Hepatocyte (in vitro differentiated cells): ENCODE data around the gene FHOD3. TPM values are rescaled to one million over a fixed set of nuclear protein-coding genes. Genes with fewer than 3 reads are reported as not detected.

Source experiments
- DNase-seq: peaks from one replicate; pipeline ENCODE4 v3.0.0-alpha.2; 2016; ENCODE audit warnings: low spot score
- H2AFZ ChIP-seq: fragments of 200-600 bp; sonication (generic); 2 replicates; pipeline ENCODE4 v1.6.0; 2016; ENCODE audit warnings: antibody characterized with exemption, mild to moderate bottlenecking
- H3K27ac ChIP-seq: fragments of 200-600 bp; sonication (generic); 2 replicates; pipeline ENCODE4 v1.5.1; 2016; ENCODE audit warnings: mild to moderate bottlenecking
- H3K27me3 ChIP-seq: fragments of 200-600 bp; sonication (generic); 2 replicates; pipeline ENCODE4 v1.6.1; 2016
- H3K36me3 ChIP-seq: fragments of 200-600 bp; sonication (generic); replicated peaks from 2 replicates; pipeline ENCODE4 v1.5.1; 2016; ENCODE audit warnings: low read depth; ENCODE audit not compliant: insufficient read depth
- H3K4me1 ChIP-seq: fragments of 200-600 bp; sonication (generic); 2 replicates; pipeline ENCODE4 v1.5.1; 2016; ENCODE audit warnings: mild to moderate bottlenecking, moderate library complexity; ENCODE audit not compliant: insufficient read depth
- H3K4me2 ChIP-seq: fragments of 200-600 bp; sonication (generic); 2 replicates; pipeline ENCODE4 v1.6.0; 2016
- H3K4me3 ChIP-seq: fragments of 200-600 bp; sonication (generic); 2 replicates; pipeline ENCODE4 v1.5.1; 2016; ENCODE audit warnings: mild to moderate bottlenecking
- H3K79me2 ChIP-seq: fragments of 200-600 bp; sonication (generic); 2 replicates; pipeline ENCODE4 v1.6.0; 2017; ENCODE audit warnings: mild to moderate bottlenecking
- H3K9me2 ChIP-seq: fragments of 200-600 bp; sonication (generic); replicated peaks from 2 replicates; pipeline ENCODE4 v1.6.0; 2017; ENCODE audit warnings: mild to moderate bottlenecking; ENCODE audit not compliant: insufficient read depth
- H3K9me3 ChIP-seq: fragments of 200-600 bp; sonication (generic); 2 replicates; pipeline ENCODE4 v1.5.1; 2016; ENCODE audit warnings: low read depth, mild to moderate bottlenecking
- H4K20me1 ChIP-seq: fragments of 200-600 bp; sonication (generic); 2 replicates; pipeline ENCODE4 v1.6.0; 2016; ENCODE audit warnings: mild to moderate bottlenecking; ENCODE audit not compliant: insufficient read depth, poor library complexity, severe bottlenecking
- CTCF ChIP-seq: fragments of 200-600 bp; sonication (generic); IDR thresholded peaks from 2 replicates; pipeline ENCODE4 v1.5.1; 2016; ENCODE audit warnings: antibody characterized with exemption, mild to moderate bottlenecking; ENCODE audit not compliant: poor library complexity
- EZH2 ChIP-seq: fragments of 200-600 bp; sonication (generic); IDR thresholded peaks from 2 replicates; pipeline ENCODE4 v1.6.1; 2016; ENCODE audit warnings: antibody characterized with exemption, mild to moderate bottlenecking, borderline replicate concordance
- EZH2phosphoT487 ChIP-seq: fragments of 200-600 bp; sonication (generic); IDR thresholded peaks from one replicate; pipeline ENCODE4 v1.6.1; 2018; ENCODE audit warnings: antibody characterized with exemption, mild to moderate bottlenecking, low read depth, moderate library complexity; ENCODE audit not compliant: unreplicated experiment, severe bottlenecking
- WGBS: methylation state at CpG from one replicate; pipeline ENCODE4 v1.1.6; 2016; ENCODE audit warnings: low lambda C conversion rate; ENCODE audit errors: missing lambda C conversion rate; 5-methylcytosine and 5-hydroxymethylcytosine counted together
- polyA plus RNA-seq: library from polyadenylated mRNA; unstranded; fragments of >200 nt; fragmentation: Nextera tagmentation; extraction: Ambion mirVana; gene quantifications from 2 replicates; pipeline ENCODE4 v1.2.1, GENCODE V29; 2016
- total RNA-seq: library from RNA; depleted of rRNA; stranded (reverse); fragments of >200 nt; gene quantifications from 2 replicates; pipeline ENCODE4 v1.2.3, GENCODE V29; 2014

The FHOD3 gene
- total and polyA plus RNA-seq, 2 experiments from 2014 or later = 1.7 to 2.7 TPM

- no peak for DNase-seq
- H4K20me1 ChIP-seq = no peaks in the 10 kb centered on the region
- no peaks in the 10 kb centered on the region for H3K27me3 ChIP-seq
- no peak for TF ChIP-seq EZH2phosphoT487
- TF ChIP-seq EZH2 = no peak
- TF ChIP-seq CTCF = no peak
- H3K79me2 ChIP-seq = no peaks in the 10 kb centered on the region
- no peak overlapping the region for H3K27ac ChIP-seq
- WGBS = 89% methylated on average over 8 of the region's 8 CpGs
- H3K4me3 ChIP-seq = no peak overlapping the region
- no peaks in the 10 kb centered on the region for H3K9me2 ChIP-seq
- peaks cover 8% of the 10 kb centered on the region for H3K4me1 ChIP-seq
- H2AFZ ChIP-seq = no peak overlapping the region
- H3K36me3 ChIP-seq = no peaks in the 10 kb centered on the region
- H3K9me3 ChIP-seq = no peaks in the 10 kb centered on the region
- no peak overlapping the region for H3K4me2 ChIP-seq
Measured at GRCh38 chr18:36516258-36516657, 218.7 kb downstream of the FHOD3 start.

GRCh38 chr18:36516726-36517125 lies 219.2 kb downstream of the FHOD3 start:
- 85% methylated on average over 2 of the region's 2 CpGs for WGBS
- no peaks in the 10 kb centered on the region for H3K27me3 ChIP-seq
- H3K79me2 ChIP-seq = no peaks in the 10 kb centered on the region
- no peak for DNase-seq
- H3K9me2 ChIP-seq = no peaks in the 10 kb centered on the region
- H3K36me3 ChIP-seq = no peaks in the 10 kb centered on the region
- H3K4me1 ChIP-seq = peaks cover 8% of the 10 kb centered on the region
- no peak overlapping the region for H3K4me2 ChIP-seq
- no peaks in the 10 kb centered on the region for H3K9me3 ChIP-seq
- no peak overlapping the region for H2AFZ ChIP-seq
- no peak overlapping the region for H3K27ac ChIP-seq
- H3K4me3 ChIP-seq = no peak overlapping the region
- no peaks in the 10 kb centered on the region for H4K20me1 ChIP-seq
- TF ChIP-seq EZH2phosphoT487 = no peak
- no peak for TF ChIP-seq CTCF
- TF ChIP-seq EZH2 = no peak

GRCh38 chr18:36518839-36519238 lies 221.3 kb downstream of the FHOD3 start:
- no peaks in the 10 kb centered on the region for H3K9me3 ChIP-seq
- H2AFZ ChIP-seq = no peak overlapping the region
- no peaks in the 10 kb centered on the region for H3K27me3 ChIP-seq
- H4K20me1 ChIP-seq = no peaks in the 10 kb centered on the region
- no peaks in the 10 kb centered on the region for H3K36me3 ChIP-seq
- no peak for DNase-seq
- H3K9me2 ChIP-seq = no peaks in the 10 kb centered on the region
- no peaks in the 10 kb centered on the region for H3K79me2 ChIP-seq
- no peak for TF ChIP-seq EZH2
- TF ChIP-seq CTCF = no peak
- TF ChIP-seq EZH2phosphoT487 = no peak
- H3K4me1 ChIP-seq = no peaks in the 10 kb centered on the region
- H3K27ac ChIP-seq = no peak overlapping the region
- WGBS = 83% methylated on average over 3 of the region's 3 CpGs
- H3K4me2 ChIP-seq = no peak overlapping the region
- no peak overlapping the region for H3K4me3 ChIP-seq

GRCh38 chr18:36519358-36519757 lies 221.8 kb downstream of the FHOD3 start:
- no peaks in the 10 kb centered on the region for H3K4me1 ChIP-seq
- no peaks in the 10 kb centered on the region for H3K9me3 ChIP-seq
- H3K79me2 ChIP-seq = no peaks in the 10 kb centered on the region
- no peak overlapping the region for H3K4me3 ChIP-seq
- H3K27me3 ChIP-seq = no peaks in the 10 kb centered on the region
- TF ChIP-seq EZH2phosphoT487 (no peak), EZH2 (no peak), CTCF (no peak)
- DNase-seq = no peak
- no peak overlapping the region for H2AFZ ChIP-seq
- H3K27ac ChIP-seq = no peak overlapping the region
- H3K36me3 ChIP-seq = no peaks in the 10 kb centered on the region
- H3K4me2 ChIP-seq = no peak overlapping the region
- 85% methylated on average over 3 of the region's 3 CpGs for WGBS
- H3K9me2 ChIP-seq = no peaks in the 10 kb centered on the region
- no peaks in the 10 kb centered on the region for H4K20me1 ChIP-seq
